Activated T-cell treated with anti-CD3 and anti-CD28 coated beads, Interleukin-2, amount 50 U/mL, for 4 hours (primary cell): ENCODE data around the gene XIST. TPM values are rescaled to one million over a fixed set of nuclear protein-coding genes. Genes with fewer than 3 reads are reported as not detected.
"Not testable (repeated sequence)": the region's sequence is repeated elsewhere in the genome, so short reads cannot be mapped to it uniquely, and the experiment has no call there.

ENCODE experiments used
- ATAC-seq, 2 donors: fragments of 200-7000 bp; cut with Tn5 transposase; one replicate each; pipeline ENCODE4 v1.10.0; 2021
- DNase-seq: peaks from one replicate; pipeline ENCODE4 v3.0.0-alpha.2; 2020
- H3K27me3 Mint-ChIP-seq: one replicate; pipeline ENCODE4 v1.8.0; 2021; ENCODE audit warnings: low read depth, mixed read lengths
- H3K36me3 Mint-ChIP-seq: one replicate; pipeline ENCODE4 v1.8.0; 2022; ENCODE audit warnings: mixed read lengths; ENCODE audit not compliant: insufficient read depth
- H3K4me1 Mint-ChIP-seq: one replicate; pipeline ENCODE4 v1.8.0; 2021; ENCODE audit warnings: low read depth, mixed read lengths
- H3K4me3 Mint-ChIP-seq: one replicate; pipeline ENCODE4 v1.8.0; 2021; ENCODE audit warnings: mild to moderate bottlenecking, moderate library complexity, mixed read lengths
- H3K9me3 Mint-ChIP-seq: one replicate; pipeline ENCODE4 v1.8.0; 2021; ENCODE audit warnings: mixed read lengths
- total RNA-seq, 3 donors: library from RNA; stranded (reverse); gene quantifications; one replicate each; pipeline ENCODE4 v1.2.1, GENCODE V29; 2021

XIST gene
- total RNA-seq, 3 donors from 2014 or later: 0.53 to 131 (median 0.82) TPM

- ATAC-seq: no peak
- H3K4me3 Mint-ChIP-seq: no peak overlapping the region
- H3K4me1 Mint-ChIP-seq: no peaks in the 10 kb centered on the region
- H3K27me3 Mint-ChIP-seq: no peaks in the 10 kb centered on the region
- H3K9me3 Mint-ChIP-seq: no peaks in the 10 kb centered on the region
- DNase-seq: no peak
- no peaks in the 10 kb centered on the region for H3K36me3 Mint-ChIP-seq
Measured at GRCh38 chrX:73830489-73831414, 21.8 kb downstream of the XIST start.

- ATAC-seq (no peak), DNase-seq (no peak)
- no peaks in the 10 kb centered on the region for H3K36me3 Mint-ChIP-seq
- no peaks in the 10 kb centered on the region for H3K9me3 Mint-ChIP-seq
- H3K27me3 Mint-ChIP-seq: no peaks in the 10 kb centered on the region
- no peaks in the 10 kb centered on the region for H3K4me1 Mint-ChIP-seq
- no peak overlapping the region for H3K4me3 Mint-ChIP-seq
Measured at GRCh38 chrX:73829890-73830466, 22.5 kb downstream of the XIST start.

- Mint-ChIP-seq H3K4me1 (no peaks in the 10 kb centered on the region), H3K36me3 (no peaks in the 10 kb centered on the region), H3K4me3 (no peak overlapping the region), H3K27me3 (no peaks in the 10 kb centered on the region), H3K9me3 (no peaks in the 10 kb centered on the region)
- ATAC-seq: no peak
- DNase-seq: no peak
Measured at GRCh38 chrX:73828080-73828720, 24.3 kb downstream of the XIST start.

GRCh38 chrX:73827406-73827805, 25.1 kb downstream of the XIST start:
- Mint-ChIP-seq H3K27me3 (no peaks in the 10 kb centered on the region), H3K9me3 (no peaks in the 10 kb centered on the region), H3K36me3 (no peaks in the 10 kb centered on the region), H3K4me1 (no peaks in the 10 kb centered on the region), H3K4me3 (no peak overlapping the region)
- DNase-seq (no peak), ATAC-seq (no peak)

GRCh38 chrX:73826996-73827395, 25.5 kb downstream of the XIST start:
- Mint-ChIP-seq H3K4me1 (no peaks in the 10 kb centered on the region), H3K36me3 (no peaks in the 10 kb centered on the region), H3K4me3 (no peak overlapping the region), H3K9me3 (no peaks in the 10 kb centered on the region), H3K27me3 (no peaks in the 10 kb centered on the region)
- ATAC-seq (no peak), DNase-seq (no peak)

- no peak overlapping the region for H3K4me3 Mint-ChIP-seq
- no peaks in the 10 kb centered on the region for H3K27me3 Mint-ChIP-seq
- no peaks in the 10 kb centered on the region for H3K9me3 Mint-ChIP-seq
- ATAC-seq (no peak), DNase-seq (no peak)
- H3K4me1 Mint-ChIP-seq: no peaks in the 10 kb centered on the region
- H3K36me3 Mint-ChIP-seq: no peaks in the 10 kb centered on the region
Measured at GRCh38 chrX:73825569-73825968, 26.9 kb downstream of the XIST start.

GRCh38 chrX:73823473-73824004, 29.0 kb downstream of the XIST start:
- H3K36me3 Mint-ChIP-seq: no peaks in the 10 kb centered on the region
- DNase-seq (no peak), ATAC-seq (no peak)
- H3K9me3 Mint-ChIP-seq: no peaks in the 10 kb centered on the region
- no peaks in the 10 kb centered on the region for H3K4me1 Mint-ChIP-seq
- H3K4me3 Mint-ChIP-seq: no peak overlapping the region
- H3K27me3 Mint-ChIP-seq: no peaks in the 10 kb centered on the region

- no peak for ATAC-seq
Measured at GRCh38 chrX:73822775-73823174, 29.7 kb downstream of the XIST start.

GRCh38 chrX:73821921-73822559, 30.5 kb downstream of the XIST start:
- no peak overlapping the region for H3K4me3 Mint-ChIP-seq
- DNase-seq: no peak
- H3K27me3 Mint-ChIP-seq: no peaks in the 10 kb centered on the region
- no peaks in the 10 kb centered on the region for H3K36me3 Mint-ChIP-seq
- no peaks in the 10 kb centered on the region for H3K9me3 Mint-ChIP-seq
- no peaks in the 10 kb centered on the region for H3K4me1 Mint-ChIP-seq
- no peak for ATAC-seq

More at GRCh38 chrX:73822775-73823174, 29.7 kb downstream of the XIST start:
- H3K4me3 Mint-ChIP-seq: no peak overlapping the region
- H3K9me3 Mint-ChIP-seq: no peaks in the 10 kb centered on the region
- DNase-seq: no peak
- no peaks in the 10 kb centered on the region for H3K27me3 Mint-ChIP-seq
- no peaks in the 10 kb centered on the region for H3K36me3 Mint-ChIP-seq
- H3K4me1 Mint-ChIP-seq: no peaks in the 10 kb centered on the region

- H3K4me1 Mint-ChIP-seq, H3K4me3 Mint-ChIP-seq, H3K9me3 Mint-ChIP-seq, DNase-seq, H3K36me3 Mint-ChIP-seq, ATAC-seq, H3K27me3 Mint-ChIP-seq: not testable (repeated sequence)
Measured at GRCh38 chrX:73819864-73820558, 32.5 kb downstream of the XIST start.

- Mint-ChIP-seq H3K9me3 (no peaks in the 10 kb centered on the region), H3K27me3 (no peaks in the 10 kb centered on the region), H3K4me3 (no peak overlapping the region), H3K4me1 (no peaks in the 10 kb centered on the region), H3K36me3 (no peaks in the 10 kb centered on the region)
- ATAC-seq (no peak), DNase-seq (no peak)
Measured at GRCh38 chrX:73818200-73819116, 34.1 kb downstream of the XIST start.

GRCh38 chrX:73817393-73818199, 34.9 kb downstream of the XIST start:
- no peaks in the 10 kb centered on the region for H3K27me3 Mint-ChIP-seq
- no peak for DNase-seq
- no peak overlapping the region for H3K4me3 Mint-ChIP-seq
- no peaks in the 10 kb centered on the region for H3K9me3 Mint-ChIP-seq
- no peaks in the 10 kb centered on the region for H3K4me1 Mint-ChIP-seq
- no peaks in the 10 kb centered on the region for H3K36me3 Mint-ChIP-seq
- ATAC-seq: no peak
